ENCODE measurements around the gene DSCAML1.

The DSCAML1 gene

GRCh38 chr11:117583063-117583801, 213.8 kb downstream of the DSCAML1 start:
- in situ Hi-C loops (cut with MboI; ENCODE audit: low pct_unique_long_range_greater_than_20kb, low sequenced_read_pairs, unreplicated experiment): no loop called here
- no peak for TF ChIP-seq CTCF (IDR thresholded peaks at IDR 0.05; ENCODE audit: extremely low read depth, insufficient read depth, missing control alignments)
- no peak for DNase-seq (ENCODE audit: low spot score)

GRCh38 chr11:117582433-117582832, 214.6 kb downstream of the DSCAML1 start:
- DNase-seq (ENCODE audit: low spot score): no peak
- in situ Hi-C loops (cut with MboI; ENCODE audit: low pct_unique_long_range_greater_than_20kb, low sequenced_read_pairs, unreplicated experiment): no loop called here

GRCh38 chr11:117580866-117581265, 216.2 kb downstream of the DSCAML1 start:
- in situ Hi-C loops (cut with MboI; ENCODE audit: low pct_unique_long_range_greater_than_20kb, low sequenced_read_pairs, unreplicated experiment): no loop called here
- no peak for TF ChIP-seq CTCF (IDR thresholded peaks at IDR 0.05; ENCODE audit: extremely low read depth, insufficient read depth, missing control alignments)
- DNase-seq (ENCODE audit: low spot score): no peak

More at GRCh38 chr11:117582433-117582832, 214.6 kb downstream of the DSCAML1 start:
- no peak for TF ChIP-seq CTCF (IDR thresholded peaks at IDR 0.05; ENCODE audit: extremely low read depth, insufficient read depth, missing control alignments)

- in situ Hi-C loops (cut with MboI; ENCODE audit: low pct_unique_long_range_greater_than_20kb, low sequenced_read_pairs, unreplicated experiment): no loop called here
- TF ChIP-seq CTCF (IDR thresholded peaks at IDR 0.05; ENCODE audit: extremely low read depth, insufficient read depth, missing control alignments): no peak
- DNase-seq (ENCODE audit: low spot score): no peak
Measured at GRCh38 chr11:117579161-117579560, 217.9 kb downstream of the DSCAML1 start.

- no peak for DNase-seq (ENCODE audit: low spot score)
- in situ Hi-C loops (cut with MboI; ENCODE audit: low pct_unique_long_range_greater_than_20kb, low sequenced_read_pairs, unreplicated experiment): no loop called here
- TF ChIP-seq CTCF (IDR thresholded peaks at IDR 0.05; ENCODE audit: extremely low read depth, insufficient read depth, missing control alignments): no peak
Measured at GRCh38 chr11:117575856-117576255, 221.2 kb downstream of the DSCAML1 start.

- no peak for TF ChIP-seq CTCF (IDR thresholded peaks at IDR 0.05; ENCODE audit: extremely low read depth, insufficient read depth, missing control alignments)
- no peak for DNase-seq (ENCODE audit: low spot score)
- in situ Hi-C loops (cut with MboI; ENCODE audit: low pct_unique_long_range_greater_than_20kb, low sequenced_read_pairs, unreplicated experiment): no loop called here
Measured at GRCh38 chr11:117574551-117574950, 222.5 kb downstream of the DSCAML1 start.
